Panc1 (cell line): ENCODE data around the gene ADGRL3. TPM values are rescaled to one million over a fixed set of nuclear protein-coding genes. Genes with fewer than 3 reads are reported as not detected.

Experiments
- ATAC-seq: fragments of 200-7000 bp; cut with Tn5 transposase; 2 replicates; pipeline ENCODE4 v1.9.1; 2020; ENCODE audit warnings: mild to moderate bottlenecking, moderate library complexity
- BruUV-seq: library from RNA; stranded (reverse); fragments of 400-500 nt; replicated peaks from 2 replicates; lab custom pipeline; 2021; lab: Mats Ljungman, UMichigan
- CTCF ChIA-PET: fragments of 300-600 bp; sonication (Branson Sonifier 250); formaldehyde crosslinking; loops from one replicate; lab custom pipeline; 2022; ENCODE audit warnings: antibody characterized with exemption; lab: Charles Lee
- POLR2A ChIA-PET: fragments of 300-600 bp; sonication (Branson Sonifier 250); formaldehyde crosslinking; loops from one replicate; lab custom pipeline; 2022; ENCODE audit warnings: antibody characterized with exemption; lab: Charles Lee
- DNase-seq: peaks from one replicate; pipeline ENCODE4 v3.0.0-alpha.2; 2010; ENCODE audit warnings: low read depth, low spot score
- H3K27ac ChIP-seq: 2 replicates; pipeline ENCODE4 v1.5.1; 2011; ENCODE audit warnings: mild to moderate bottlenecking, low read length, inconsistent platforms
- H3K27me3 ChIP-seq: fragments of 200-500 bp; sonication (Bioruptor generic); 2 replicates; pipeline ENCODE4 v1.6.0; 2014; ENCODE audit warnings: low read length, inconsistent platforms; ENCODE audit not compliant: control insufficient read depth, insufficient read depth
- H3K36me3 ChIP-seq: fragments of 200-500 bp; sonication (Bioruptor generic); 2 replicates; pipeline ENCODE4 v1.5.1; 2014; ENCODE audit warnings: inconsistent platforms, mild to moderate bottlenecking, low read length, moderate library complexity; ENCODE audit not compliant: control insufficient read depth, insufficient read depth
- H3K4me1 ChIP-seq: 2 replicates; pipeline ENCODE4 v1.5.1; 2011; ENCODE audit warnings: inconsistent platforms, mild to moderate bottlenecking, low read length, moderate library complexity; ENCODE audit not compliant: control insufficient read depth, insufficient read depth
- H3K4me3 ChIP-seq, 2 experiments: 2 replicates each; pipeline ENCODE4 v1.5.1; 2011 to 2012; ENCODE audit warnings: low read depth in 2 of 2, low read length in 2 of 2, mild to moderate bottlenecking in 2 of 2, inconsistent platforms in 1 of 2, moderate library complexity in 1 of 2
- H3K9me3 ChIP-seq: fragments of 200-500 bp; sonication (Bioruptor generic); 2 replicates; pipeline ENCODE4 v1.5.1; 2014; ENCODE audit warnings: low read depth, mild to moderate bottlenecking, inconsistent platforms, low read length, moderate library complexity; ENCODE audit not compliant: control insufficient read depth, insufficient read depth
- POLR2AphosphoS5 ChIP-seq: IDR thresholded peaks from 2 replicates; pipeline ENCODE4 v1.6.1; 2012; ENCODE audit warnings: mild to moderate bottlenecking, low read depth, low read length, moderate library complexity
- SIN3A ChIP-seq: IDR thresholded peaks from 2 replicates; pipeline ENCODE4 v1.6.1; 2012; ENCODE audit warnings: low read depth, mild to moderate bottlenecking, low read length, moderate library complexity, borderline replicate concordance; ENCODE audit not compliant: insufficient read depth
- TCF7L2 ChIP-seq: IDR thresholded peaks from 2 replicates; pipeline ENCODE4 v1.6.1; 2011; ENCODE audit warnings: mild to moderate bottlenecking, low read depth, low read length, inconsistent platforms
- in situ Hi-C: cut with HindIII; loops from 2 replicates; pipeline ENCODE4 v1.10.0; 2016; ENCODE audit warnings: low sequenced_read_pairs, low pct_unique_long_range_greater_than_20kb
- intact Hi-C: fragments of 100-400 bp; cut with micrococcal nuclease; formaldehyde crosslinking; loops from one replicate; pipeline ENCODE4 v1.10.0; 2022; ENCODE audit not compliant: unreplicated experiment
- total RNA-seq: library from RNA; stranded (reverse); gene quantifications from one replicate; pipeline ENCODE4 v1.2.1, GENCODE V29; 2021; ENCODE audit not compliant: unreplicated experiment
- TF ChIP-seq, protein P1 (sequence below): fragments of 450-650 bp; IDR thresholded peaks from 2 replicates; pipeline ENCODE4 v1.5.1; 2017; ENCODE audit warnings: mild to moderate bottlenecking
- TF ChIP-seq, protein P2 (sequence below), 2 experiments: IDR thresholded peaks; 2 replicates each; pipeline ENCODE4 v1.6.1; 2011 to 2012; ENCODE audit warnings: low read depth in 2 of 2, control low read depth in 1 of 2, low read length in 1 of 2, mild to moderate bottlenecking in 1 of 2, moderate library complexity in 1 of 2; ENCODE audit not compliant: insufficient read depth in 1 of 2

ADGRL3 gene
- total RNA-seq, 1 experiment from 2014 or later, result 0.23 TPM

DNA sequence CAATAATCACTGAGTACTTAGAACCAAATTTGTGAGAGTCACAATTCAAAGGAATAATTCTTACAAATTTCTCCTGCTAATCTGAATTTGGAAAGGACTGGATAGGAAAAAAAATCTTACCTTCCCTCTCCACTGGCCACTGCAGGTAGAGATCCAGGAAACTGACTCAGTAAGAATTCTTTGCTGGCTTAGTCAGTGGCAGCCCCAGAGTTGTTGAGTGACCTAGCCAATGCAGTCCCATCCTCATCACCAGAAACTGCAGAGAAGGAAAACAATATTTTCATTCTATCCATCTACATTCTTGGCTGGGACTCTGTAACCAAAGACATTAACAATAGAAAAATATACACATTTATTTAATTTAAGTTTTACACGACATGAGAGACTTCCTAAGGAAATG, 572.0 kb downstream of the ADGRL3 start:
- DNase-seq, result no peak
- H3K27me3 ChIP-seq, result no peaks in the 10 kb centered on the region
- in situ Hi-C loops, result no loop called here
- no peak overlapping the region for H3K4me3 ChIP-seq
- no TSS peak for BruUV-seq
- H3K4me1 ChIP-seq, result no peaks in the 10 kb centered on the region
- intact Hi-C loops, result no loop called here
- H3K27ac ChIP-seq, result no peak overlapping the region
- no peaks in the 10 kb centered on the region for H3K36me3 ChIP-seq
- ChIA-PET CTCF (no interaction called here), POLR2A (no interaction called here)
- ATAC-seq, result no peak
- TF ChIP-seq TCF7L2 (no peak), SIN3A (no peak), POLR2AphosphoS5 (no peak)
- TF ChIP-seq, protein P1, sequence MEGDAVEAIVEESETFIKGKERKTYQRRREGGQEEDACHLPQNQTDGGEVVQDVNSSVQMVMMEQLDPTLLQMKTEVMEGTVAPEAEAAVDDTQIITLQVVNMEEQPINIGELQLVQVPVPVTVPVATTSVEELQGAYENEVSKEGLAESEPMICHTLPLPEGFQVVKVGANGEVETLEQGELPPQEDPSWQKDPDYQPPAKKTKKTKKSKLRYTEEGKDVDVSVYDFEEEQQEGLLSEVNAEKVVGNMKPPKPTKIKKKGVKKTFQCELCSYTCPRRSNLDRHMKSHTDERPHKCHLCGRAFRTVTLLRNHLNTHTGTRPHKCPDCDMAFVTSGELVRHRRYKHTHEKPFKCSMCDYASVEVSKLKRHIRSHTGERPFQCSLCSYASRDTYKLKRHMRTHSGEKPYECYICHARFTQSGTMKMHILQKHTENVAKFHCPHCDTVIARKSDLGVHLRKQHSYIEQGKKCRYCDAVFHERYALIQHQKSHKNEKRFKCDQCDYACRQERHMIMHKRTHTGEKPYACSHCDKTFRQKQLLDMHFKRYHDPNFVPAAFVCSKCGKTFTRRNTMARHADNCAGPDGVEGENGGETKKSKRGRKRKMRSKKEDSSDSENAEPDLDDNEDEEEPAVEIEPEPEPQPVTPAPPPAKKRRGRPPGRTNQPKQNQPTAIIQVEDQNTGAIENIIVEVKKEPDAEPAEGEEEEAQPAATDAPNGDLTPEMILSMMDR, result no peak
- TF ChIP-seq, protein P2, sequence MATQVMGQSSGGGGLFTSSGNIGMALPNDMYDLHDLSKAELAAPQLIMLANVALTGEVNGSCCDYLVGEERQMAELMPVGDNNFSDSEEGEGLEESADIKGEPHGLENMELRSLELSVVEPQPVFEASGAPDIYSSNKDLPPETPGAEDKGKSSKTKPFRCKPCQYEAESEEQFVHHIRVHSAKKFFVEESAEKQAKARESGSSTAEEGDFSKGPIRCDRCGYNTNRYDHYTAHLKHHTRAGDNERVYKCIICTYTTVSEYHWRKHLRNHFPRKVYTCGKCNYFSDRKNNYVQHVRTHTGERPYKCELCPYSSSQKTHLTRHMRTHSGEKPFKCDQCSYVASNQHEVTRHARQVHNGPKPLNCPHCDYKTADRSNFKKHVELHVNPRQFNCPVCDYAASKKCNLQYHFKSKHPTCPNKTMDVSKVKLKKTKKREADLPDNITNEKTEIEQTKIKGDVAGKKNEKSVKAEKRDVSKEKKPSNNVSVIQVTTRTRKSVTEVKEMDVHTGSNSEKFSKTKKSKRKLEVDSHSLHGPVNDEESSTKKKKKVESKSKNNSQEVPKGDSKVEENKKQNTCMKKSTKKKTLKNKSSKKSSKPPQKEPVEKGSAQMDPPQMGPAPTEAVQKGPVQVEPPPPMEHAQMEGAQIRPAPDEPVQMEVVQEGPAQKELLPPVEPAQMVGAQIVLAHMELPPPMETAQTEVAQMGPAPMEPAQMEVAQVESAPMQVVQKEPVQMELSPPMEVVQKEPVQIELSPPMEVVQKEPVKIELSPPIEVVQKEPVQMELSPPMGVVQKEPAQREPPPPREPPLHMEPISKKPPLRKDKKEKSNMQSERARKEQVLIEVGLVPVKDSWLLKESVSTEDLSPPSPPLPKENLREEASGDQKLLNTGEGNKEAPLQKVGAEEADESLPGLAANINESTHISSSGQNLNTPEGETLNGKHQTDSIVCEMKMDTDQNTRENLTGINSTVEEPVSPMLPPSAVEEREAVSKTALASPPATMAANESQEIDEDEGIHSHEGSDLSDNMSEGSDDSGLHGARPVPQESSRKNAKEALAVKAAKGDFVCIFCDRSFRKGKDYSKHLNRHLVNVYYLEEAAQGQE (IDR thresholded peaks at IDR 0.05; ENCODE audit: insufficient read depth in 1 of 2, low read depth in 2 of 2, low read length in 1 of 2), result no peak
- H3K9me3 ChIP-seq, result no peaks in the 10 kb centered on the region

DNA sequence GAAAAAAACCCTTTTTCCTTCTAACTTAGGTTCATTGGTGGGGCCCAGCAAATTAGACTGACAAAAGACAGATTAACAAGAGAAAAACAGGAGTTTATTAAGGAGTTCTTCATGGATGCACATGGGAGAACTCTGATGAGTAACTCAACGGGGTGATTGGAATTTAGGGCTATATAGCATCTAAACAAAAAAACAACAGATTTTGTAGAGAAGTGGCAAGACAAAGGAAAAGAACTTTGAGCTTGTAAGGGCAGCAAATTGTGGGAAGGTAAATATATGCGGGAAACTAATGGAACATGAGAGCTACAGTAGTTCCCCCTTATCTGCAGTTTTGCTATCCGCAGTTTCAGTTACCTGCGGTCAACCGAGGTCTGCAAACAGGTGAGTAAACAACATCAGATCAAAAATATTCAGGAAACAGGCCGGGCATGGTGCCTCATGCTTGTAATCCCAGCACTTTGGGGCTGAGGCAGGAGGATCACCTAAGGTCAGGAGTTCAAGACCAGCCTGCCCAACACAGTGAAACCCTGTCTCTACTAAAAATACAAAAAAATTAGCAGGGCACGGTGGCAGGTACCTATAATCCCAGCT, 573.6 kb downstream of the ADGRL3 start:
- ChIA-PET CTCF (no interaction called here), POLR2A (no interaction called here)
- Histone ChIP-seq H3K36me3 (no peaks in the 10 kb centered on the region), H3K4me1 (no peaks in the 10 kb centered on the region), H3K4me3 (no peak overlapping the region), H3K27me3 (no peaks in the 10 kb centered on the region), H3K9me3 (no peaks in the 10 kb centered on the region), H3K27ac (no peak overlapping the region)
- ATAC-seq, result no peak
- intact Hi-C loops, result no loop called here
- BruUV-seq, result no TSS peak
- no peak for DNase-seq
- in situ Hi-C loops, result no loop called here
- TF ChIP-seq, protein P1, result no peak
- TF ChIP-seq SIN3A, result no peak
- no peak for TF ChIP-seq TCF7L2
- TF ChIP-seq POLR2AphosphoS5, result no peak
- TF ChIP-seq, protein P2 (IDR thresholded peaks at IDR 0.05; ENCODE audit: insufficient read depth in 1 of 2, low read depth in 2 of 2, low read length in 1 of 2), result no peak
